GM19043 (cell line): ENCODE results near the gene OR6Y1.

Experiments used
- ATAC-seq: cut with Tn5 transposase; IDR thresholded peaks from one replicate; pipeline ENCODE4 v1.9.1; 2021; ENCODE audit warnings: low read depth; ENCODE audit not compliant: unreplicated experiment

Gene OR6Y1

GRCh38 chr1:158506369-158506987, 47.7 kb downstream of the OR6Y1 start:
- ATAC-seq, result no peak

GRCh38 chr1:158496374-158496773, 57.8 kb downstream of the OR6Y1 start:
- no peak for ATAC-seq

GRCh38 chr1:158494796-158495195, 59.4 kb downstream of the OR6Y1 start:
- no peak for ATAC-seq
